SH-SY5Y (cell line): ENCODE data around the gene CDIPT.

Experiments used
- GATA2 ChIP-seq: IDR thresholded peaks from 2 replicates; pipeline ENCODE4 v1.6.1; 2011; ENCODE audit warnings: mild to moderate bottlenecking, low read depth, low read length
- GATA3 ChIP-seq: IDR thresholded peaks from 2 replicates; pipeline ENCODE4 v1.6.1; 2011; ENCODE audit warnings: low read depth, mild to moderate bottlenecking, low read length, moderate library complexity

CDIPT gene

GRCh38 chr16:29877266-29877961 is 14.4 kb upstream of the CDIPT start:
- TF ChIP-seq GATA3: no peak
- TF ChIP-seq GATA2: no peak

GRCh38 chr16:29876594-29877249 is 13.7 kb upstream of the CDIPT start:
- TF ChIP-seq GATA2 (no peak), GATA3 (no peak)

DNA sequence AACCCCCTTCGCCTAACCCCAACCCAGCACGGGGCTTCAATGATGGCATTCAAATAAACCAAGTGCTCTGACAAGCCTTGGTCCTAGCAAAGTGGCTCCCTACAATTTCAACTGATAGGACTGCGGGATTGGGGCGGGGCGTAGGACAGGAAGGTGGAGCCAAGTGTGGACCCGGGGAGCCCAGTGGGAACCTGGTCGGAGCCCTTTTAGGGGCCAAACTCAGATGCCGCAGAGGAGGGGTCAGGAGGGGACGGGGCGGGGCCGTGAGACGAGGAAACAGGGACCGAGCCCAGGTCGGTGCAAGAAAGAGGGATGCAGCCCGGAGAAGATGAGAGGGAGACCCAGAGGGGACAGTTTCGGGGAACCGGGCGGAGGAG is 13.2 kb upstream of the CDIPT start:
- TF ChIP-seq GATA2 (no peak), GATA3 (no peak)

DNA sequence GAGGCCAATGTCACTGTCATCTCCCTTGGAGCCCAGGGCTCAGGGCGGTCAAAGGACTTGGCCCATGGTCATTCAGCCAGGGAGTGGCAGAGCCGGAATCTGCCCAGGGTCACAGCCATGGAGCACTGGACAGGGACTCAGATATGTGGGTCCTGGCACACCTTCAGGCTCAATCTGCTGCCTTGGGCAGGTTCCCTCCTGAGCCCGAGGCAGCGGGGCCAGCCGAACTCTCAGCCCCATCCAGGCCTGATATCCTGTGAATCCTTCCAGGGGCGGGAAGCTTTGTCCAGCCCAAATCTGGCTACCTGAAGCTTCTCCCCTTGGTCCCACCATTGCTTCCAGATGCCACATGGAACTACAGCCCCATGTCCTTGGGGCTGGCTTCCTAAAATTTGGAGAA is 12.2 kb upstream of the CDIPT start:
- TF ChIP-seq GATA3 (no peak), GATA2 (no peak)

DNA sequence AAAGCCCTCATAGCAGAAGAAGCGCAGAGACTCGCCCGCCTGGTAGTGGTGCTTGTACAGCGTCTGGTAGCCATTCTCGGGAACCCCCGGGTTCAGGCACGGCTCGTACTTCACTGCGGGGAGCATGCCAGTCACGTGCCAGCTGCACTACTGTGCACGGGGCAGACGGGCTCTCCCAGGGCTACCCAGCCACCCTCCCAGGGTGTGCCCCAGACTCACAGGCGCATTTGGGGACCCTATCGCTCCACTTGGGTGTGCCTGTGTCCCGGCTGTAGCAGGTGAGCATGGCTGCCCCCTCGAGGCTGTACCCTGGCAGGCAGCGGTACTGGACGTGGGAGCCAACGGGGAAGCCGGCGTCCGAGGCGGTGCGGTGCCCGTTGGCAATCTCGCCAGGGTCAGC is 10.3 kb upstream of the CDIPT start:
- TF ChIP-seq GATA2 (no peak), GATA3 (no peak)

DNA sequence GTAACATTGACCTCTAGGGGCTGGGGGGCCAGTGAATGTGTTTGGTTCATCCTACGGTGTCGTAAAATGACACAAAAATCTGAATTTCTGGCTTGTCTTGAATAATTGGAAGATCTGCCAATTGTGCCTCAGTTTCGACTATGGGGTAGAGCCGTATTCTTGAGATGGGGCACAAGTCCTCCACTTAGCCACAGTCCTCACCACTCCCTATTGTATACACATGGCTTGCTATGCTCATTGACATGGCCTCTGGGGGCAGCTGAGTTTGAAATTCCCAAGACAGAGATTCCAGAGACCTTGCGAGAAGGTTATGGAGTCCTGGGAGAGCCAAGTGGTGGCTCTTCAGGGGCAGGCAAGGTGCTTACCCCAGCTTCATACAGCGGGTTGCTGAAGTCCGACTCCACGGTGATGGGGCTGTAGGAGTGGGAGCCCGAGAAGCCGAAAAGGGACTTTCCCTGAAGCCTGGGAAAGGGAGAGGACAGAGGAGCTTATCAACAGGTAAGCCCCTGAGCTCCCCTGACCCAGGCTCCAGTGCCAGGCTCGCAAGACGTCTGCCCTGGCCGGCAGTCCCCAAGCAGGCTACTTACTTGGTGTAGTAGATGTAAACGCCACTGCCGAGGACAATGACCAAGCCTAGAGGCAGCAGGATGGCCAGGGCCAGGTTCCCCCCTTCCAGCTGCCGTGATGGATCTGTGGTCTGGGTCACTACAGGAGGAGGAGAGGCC is 9.0 kb upstream of the CDIPT start:
- TF ChIP-seq GATA3 (no peak), GATA2 (no peak)

- TF ChIP-seq GATA2 (no peak), GATA3 (no peak)
These were observed 5.5 kb upstream of the CDIPT start for GRCh38 chr16:29868396-29869009.

DNA sequence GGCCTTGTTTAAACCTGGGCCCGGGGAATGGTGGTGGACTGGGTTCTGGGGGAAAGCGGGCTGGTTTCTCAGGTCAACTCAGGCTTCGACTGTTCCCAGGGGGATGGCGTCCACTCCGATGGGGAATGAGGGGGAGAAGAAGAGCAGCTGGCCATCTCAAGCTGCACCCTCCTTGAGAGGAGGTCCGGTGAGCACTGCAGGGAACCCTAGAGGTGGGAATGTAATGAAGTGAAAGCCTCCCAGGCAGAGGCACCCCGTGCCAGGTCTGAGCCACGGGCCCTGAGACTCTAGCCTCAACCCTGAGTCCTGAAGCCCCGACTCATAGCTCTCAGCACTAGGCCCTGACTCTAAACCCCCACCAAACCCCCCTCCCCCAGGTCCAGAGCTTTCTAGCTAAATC is 1.2 kb upstream of the CDIPT start:
- TF ChIP-seq GATA3 (no peak), GATA2 (no peak)

DNA sequence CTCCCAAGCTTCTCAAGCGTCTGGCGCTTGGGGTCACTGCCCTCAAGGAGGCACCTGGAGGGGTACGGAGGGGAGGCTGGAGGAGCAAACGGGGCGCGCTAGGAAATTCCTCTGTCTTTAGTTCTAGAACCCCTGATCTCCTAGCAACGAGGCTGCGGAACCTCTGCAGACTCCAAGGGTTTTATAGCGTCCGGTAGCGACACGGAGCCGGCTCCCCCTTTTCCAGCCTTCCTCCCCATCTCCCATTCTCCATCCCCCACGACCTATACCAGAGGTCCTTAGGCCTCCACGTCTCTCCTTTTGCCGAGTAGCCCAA is 601 bp upstream of the CDIPT start:
- TF ChIP-seq GATA3 (no peak), GATA2 (no peak)

DNA sequence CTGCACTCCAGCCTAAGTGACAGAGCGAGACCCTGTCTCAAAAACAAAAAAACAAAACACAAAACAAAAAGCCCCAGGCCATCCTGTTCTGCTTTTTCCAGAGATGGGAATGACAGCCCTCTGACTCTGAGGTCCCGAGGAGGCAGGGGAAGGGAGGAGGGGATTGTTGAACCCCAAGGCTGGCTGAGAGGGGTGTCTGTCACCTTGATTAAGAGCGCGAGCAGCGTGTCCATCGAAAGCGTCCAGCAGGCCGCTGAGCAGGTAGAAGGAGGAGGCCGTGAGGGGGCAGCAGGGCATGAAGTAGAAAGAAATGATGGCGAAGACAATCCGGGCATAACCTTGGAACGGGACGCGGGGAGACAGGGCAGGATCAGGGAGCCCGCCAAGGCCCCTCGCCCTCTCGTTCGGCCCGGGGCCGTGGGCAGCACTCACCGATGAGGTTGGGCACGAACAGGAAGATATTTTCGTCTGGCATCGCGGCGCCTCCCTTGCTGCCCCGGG is 593 bp downstream of the CDIPT start:
- TF ChIP-seq GATA3: no peak
- no peak for TF ChIP-seq GATA2

DNA sequence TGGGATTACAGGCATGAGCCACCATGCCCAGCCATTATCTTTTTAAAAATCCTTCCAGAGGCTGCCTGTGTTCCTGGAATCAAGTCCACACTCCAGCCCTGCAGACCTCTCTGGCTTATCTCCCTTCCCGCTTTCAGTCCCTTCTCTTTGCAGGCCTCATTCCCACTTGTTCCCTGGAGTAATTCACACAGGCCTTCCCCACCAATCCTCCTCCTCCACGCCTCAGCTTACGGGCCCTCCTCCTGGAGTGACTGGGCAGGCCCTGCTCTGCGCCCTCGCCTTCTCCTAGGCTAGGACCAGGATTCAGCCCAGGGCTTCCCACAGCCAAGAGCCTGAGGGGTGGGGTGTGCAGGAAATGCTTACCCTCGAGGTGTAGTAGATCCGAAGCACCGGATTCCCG is 2.8 kb downstream of the CDIPT start:
- TF ChIP-seq GATA3 (no peak), GATA2 (no peak)

DNA sequence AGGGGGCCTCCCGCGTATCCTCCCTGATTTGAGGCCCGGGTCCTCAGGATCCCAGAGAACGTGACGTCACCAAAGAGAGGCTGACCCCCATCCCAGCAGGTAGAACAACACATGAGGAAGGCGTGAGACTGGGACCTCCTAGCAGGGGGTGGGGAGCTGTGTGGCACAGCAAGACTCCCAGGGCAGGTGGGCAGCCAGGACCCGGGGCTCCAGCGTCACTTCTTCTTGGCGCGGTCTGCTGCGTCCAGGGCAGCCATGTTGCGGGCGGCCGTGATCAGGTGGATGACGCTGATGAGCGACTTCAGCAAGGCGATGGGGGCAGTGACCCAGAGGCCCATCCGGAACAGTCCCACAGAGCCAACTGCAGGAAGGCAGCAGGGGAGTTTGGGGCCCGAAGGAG is 4.1 kb downstream of the CDIPT start:
- TF ChIP-seq GATA2 (no peak), GATA3 (no peak)

DNA sequence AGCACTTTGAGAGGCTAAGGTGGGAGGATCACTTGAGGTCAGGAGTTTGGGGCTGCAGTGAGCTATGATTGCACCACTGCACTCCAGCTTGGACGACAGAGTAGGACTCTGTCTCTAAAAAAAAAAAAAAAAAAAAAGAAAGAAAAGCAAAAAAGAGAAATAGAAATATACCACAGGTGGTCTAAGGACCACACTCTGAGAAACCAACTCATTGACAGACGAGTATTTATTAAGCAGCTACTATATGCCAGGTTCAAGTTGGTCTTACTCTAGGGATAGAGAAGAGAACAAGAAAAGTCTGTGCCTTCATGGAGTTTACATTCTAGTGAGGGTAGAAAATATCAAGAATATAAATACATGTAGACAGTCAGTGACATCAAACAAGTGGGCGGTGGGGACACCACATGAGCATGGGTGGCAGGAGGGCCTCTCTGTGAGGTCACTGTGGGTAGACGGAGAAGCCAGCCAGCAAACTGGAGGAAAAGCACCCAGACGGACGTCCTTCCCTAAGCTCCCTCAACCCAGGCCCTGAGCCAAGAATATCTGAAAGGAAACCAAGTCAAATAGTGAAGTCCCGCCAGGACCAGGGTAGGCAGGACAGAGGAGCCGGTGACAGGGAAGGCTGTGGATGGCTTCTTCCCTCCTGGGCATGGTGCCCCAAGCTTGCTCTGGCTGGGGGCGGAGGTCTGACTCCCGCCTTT is 4.7 kb downstream of the CDIPT start:
- no peak for TF ChIP-seq GATA3
